ENCODE data around the gene ARID5B.

ARID5B gene

DNA sequence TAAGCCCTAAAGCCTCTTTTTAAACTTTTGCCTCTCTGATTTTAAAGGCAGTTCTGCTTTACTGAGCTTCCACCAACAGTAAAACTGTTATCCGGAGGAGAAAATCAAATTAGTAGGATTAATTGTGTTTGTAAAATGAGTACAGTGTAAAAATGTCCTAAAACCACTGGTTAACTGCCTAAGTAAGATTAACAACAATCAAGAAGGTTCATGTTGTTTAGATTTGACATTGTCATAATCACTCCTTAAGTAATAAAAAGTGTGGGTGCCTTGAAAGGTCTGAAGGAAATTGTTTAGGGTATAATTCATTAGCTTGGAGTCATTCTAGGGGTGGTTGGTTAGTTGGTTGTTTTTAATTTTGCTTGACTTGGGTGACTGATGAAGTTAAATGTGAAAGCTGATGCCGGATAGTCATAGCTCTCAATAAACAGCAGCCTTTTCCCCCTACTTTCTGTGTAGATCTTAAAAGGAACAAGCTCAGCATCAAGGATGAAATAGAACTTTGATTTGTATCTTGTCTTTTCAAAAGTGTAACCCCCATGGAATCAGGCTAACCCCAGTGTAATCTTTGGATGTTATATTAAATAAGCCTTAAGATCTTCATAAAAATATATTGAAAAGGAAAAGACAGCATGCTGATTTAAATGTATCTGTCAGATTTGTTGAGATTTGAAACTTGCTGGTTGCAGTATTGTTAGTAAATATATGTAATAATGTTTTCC, 148.3 kb downstream of the ARID5B start:
- Histone ChIP-seq H3K9me3 (ENCODE audit: control insufficient read depth, insufficient read depth, low read depth, low read length) (no peaks in the 10 kb centered on the region), H3K36me3 (ENCODE audit: control insufficient read depth in 2 of 2, insufficient read depth in 1 of 2, low read length in 2 of 2) (peaks cover 0 to 15% of the 10 kb centered on the region in 2 experiments; a peak in 1 of 3 replicates), H3K4me3 (ENCODE audit: low read depth, low read length) (peak overlapping the region; percentile 37), H3K4me1 (ENCODE audit: control insufficient read depth, insufficient read depth, low read length) (peaks cover 40% of the 10 kb centered on the region), H3K27ac (ENCODE audit: extremely low read depth, low read depth, low read length) (peak overlapping the region; percentile 47)
- TF ChIP-seq ZNF768 (tag by site-specific recombination; IDR thresholded peaks at IDR 0.05) (no peak), ZNF140 (tag by site-specific recombination; IDR thresholded peaks at IDR 0.05) (no peak), ZNF585B (tag by site-specific recombination; IDR thresholded peaks at IDR 0.05) (no peak)
- TF ChIP-seq, protein P1, sequence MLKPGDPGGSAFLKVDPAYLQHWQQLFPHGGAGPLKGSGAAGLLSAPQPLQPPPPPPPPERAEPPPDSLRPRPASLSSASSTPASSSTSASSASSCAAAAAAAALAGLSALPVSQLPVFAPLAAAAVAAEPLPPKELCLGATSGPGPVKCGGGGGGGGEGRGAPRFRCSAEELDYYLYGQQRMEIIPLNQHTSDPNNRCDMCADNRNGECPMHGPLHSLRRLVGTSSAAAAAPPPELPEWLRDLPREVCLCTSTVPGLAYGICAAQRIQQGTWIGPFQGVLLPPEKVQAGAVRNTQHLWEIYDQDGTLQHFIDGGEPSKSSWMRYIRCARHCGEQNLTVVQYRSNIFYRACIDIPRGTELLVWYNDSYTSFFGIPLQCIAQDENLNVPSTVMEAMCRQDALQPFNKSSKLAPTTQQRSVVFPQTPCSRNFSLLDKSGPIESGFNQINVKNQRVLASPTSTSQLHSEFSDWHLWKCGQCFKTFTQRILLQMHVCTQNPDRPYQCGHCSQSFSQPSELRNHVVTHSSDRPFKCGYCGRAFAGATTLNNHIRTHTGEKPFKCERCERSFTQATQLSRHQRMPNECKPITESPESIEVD (tag by site-specific recombination; IDR thresholded peaks at IDR 0.05), result peak; percentile 88
- TF ChIP-seq, protein P2, sequence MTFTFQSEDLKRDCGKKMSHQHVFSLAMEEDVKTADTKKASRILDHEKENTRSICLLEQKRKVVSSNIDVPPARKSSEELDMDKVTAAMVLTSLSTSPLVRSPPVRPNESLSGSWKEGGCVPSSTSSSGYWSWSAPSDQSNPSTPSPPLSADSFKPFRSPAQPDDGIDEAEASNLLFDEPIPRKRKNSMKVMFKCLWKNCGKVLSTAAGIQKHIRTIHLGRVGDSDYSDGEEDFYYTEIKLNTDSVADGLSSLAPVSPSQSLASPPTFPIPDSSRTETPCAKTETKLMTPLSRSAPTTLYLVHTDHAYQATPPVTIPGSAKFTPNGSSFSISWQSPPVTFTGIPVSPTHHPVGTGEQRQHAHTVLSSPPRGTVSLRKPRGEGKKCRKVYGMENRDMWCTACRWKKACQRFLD (tag by site-specific recombination; IDR thresholded peaks at IDR 0.05), result no peak
- TF ChIP-seq, protein P3, sequence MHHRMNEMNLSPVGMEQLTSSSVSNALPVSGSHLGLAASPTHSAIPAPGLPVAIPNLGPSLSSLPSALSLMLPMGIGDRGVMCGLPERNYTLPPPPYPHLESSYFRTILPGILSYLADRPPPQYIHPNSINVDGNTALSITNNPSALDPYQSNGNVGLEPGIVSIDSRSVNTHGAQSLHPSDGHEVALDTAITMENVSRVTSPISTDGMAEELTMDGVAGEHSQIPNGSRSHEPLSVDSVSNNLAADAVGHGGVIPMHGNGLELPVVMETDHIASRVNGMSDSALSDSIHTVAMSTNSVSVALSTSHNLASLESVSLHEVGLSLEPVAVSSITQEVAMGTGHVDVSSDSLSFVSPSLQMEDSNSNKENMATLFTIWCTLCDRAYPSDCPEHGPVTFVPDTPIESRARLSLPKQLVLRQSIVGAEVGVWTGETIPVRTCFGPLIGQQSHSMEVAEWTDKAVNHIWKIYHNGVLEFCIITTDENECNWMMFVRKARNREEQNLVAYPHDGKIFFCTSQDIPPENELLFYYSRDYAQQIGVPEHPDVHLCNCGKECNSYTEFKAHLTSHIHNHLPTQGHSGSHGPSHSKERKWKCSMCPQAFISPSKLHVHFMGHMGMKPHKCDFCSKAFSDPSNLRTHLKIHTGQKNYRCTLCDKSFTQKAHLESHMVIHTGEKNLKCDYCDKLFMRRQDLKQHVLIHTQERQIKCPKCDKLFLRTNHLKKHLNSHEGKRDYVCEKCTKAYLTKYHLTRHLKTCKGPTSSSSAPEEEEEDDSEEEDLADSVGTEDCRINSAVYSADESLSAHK (tag by site-specific recombination; IDR thresholded peaks at IDR 0.05), result peak; percentile 53
- TF ChIP-seq, protein P4, sequence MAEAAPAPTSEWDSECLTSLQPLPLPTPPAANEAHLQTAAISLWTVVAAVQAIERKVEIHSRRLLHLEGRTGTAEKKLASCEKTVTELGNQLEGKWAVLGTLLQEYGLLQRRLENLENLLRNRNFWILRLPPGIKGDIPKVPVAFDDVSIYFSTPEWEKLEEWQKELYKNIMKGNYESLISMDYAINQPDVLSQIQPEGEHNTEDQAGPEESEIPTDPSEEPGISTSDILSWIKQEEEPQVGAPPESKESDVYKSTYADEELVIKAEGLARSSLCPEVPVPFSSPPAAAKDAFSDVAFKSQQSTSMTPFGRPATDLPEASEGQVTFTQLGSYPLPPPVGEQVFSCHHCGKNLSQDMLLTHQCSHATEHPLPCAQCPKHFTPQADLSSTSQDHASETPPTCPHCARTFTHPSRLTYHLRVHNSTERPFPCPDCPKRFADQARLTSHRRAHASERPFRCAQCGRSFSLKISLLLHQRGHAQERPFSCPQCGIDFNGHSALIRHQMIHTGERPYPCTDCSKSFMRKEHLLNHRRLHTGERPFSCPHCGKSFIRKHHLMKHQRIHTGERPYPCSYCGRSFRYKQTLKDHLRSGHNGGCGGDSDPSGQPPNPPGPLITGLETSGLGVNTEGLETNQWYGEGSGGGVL (tag by site-specific recombination; IDR thresholded peaks at IDR 0.05), result no peak
- ChIA-PET POLR2A (interaction anchor here (1.2 to 2.6 kb wide), 2 partner anchors 9 to 44 kb away, joined by 3 to 11 read pairs; no protein-coding TSS in a partner anchor), CTCF (interaction anchor here (0.6 to 3.8 kb wide), 8 partner anchors 11 to 297 kb away, joined by 3 to 31 read pairs (median 4); no protein-coding TSS in a partner anchor)

DNA sequence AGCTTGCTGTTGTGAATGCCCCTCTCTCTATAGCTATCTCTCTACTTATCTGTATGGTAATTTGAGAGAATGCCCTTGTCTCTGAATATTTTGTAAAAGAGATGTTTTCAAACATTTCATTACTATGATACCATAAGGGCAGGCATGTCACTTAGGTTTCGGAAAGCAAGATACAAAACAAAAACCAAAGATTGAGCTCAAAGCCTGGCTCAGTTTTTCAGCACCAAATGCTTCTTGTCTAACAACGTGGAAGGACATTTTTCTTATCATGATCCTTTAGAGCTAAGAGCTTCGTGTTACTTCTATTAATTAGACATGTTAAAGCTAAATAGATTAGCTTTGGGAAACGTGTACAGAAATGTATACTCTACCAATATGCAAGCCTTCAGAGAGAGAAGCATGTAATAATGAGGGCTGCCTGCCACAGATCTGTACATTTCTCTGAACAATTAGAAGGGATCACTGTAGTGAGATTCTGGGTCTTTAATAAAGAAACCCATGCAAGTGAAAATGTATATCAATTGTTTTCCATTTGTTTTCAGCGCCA, 148.9 kb downstream of the ARID5B start:
- CTCF ChIA-PET, result interaction anchor here (1.3 to 3.8 kb wide), 3 partner anchors 11 to 195 kb away, joined by 4 to 31 read pairs (median 12); no protein-coding TSS in a partner anchor
- peaks cover 39% of the 10 kb centered on the region for H3K4me1 ChIP-seq (ENCODE audit: control insufficient read depth, insufficient read depth, low read length)
- H3K27ac ChIP-seq (ENCODE audit: extremely low read depth, low read depth, low read length), result no peak overlapping the region
- peaks cover 0 to 15% of the 10 kb centered on the region in 2 experiments; a peak in 1 of 3 replicates for H3K36me3 ChIP-seq (ENCODE audit: control insufficient read depth in 2 of 2, insufficient read depth in 1 of 2, low read length in 2 of 2)
- H3K9me3 ChIP-seq (ENCODE audit: control insufficient read depth, insufficient read depth, low read depth, low read length), result no peaks in the 10 kb centered on the region
- H3K4me3 ChIP-seq (ENCODE audit: low read depth, low read length), result peak overlapping the region; percentile 37
- TF ChIP-seq ZFP69B (tag by site-specific recombination; IDR thresholded peaks at IDR 0.05) (no peak), ZNF792 (tag by site-specific recombination; IDR thresholded peaks at IDR 0.05) (no peak), ZNF138 (tag by site-specific recombination; IDR thresholded peaks at IDR 0.05; ENCODE audit: borderline replicate concordance) (no peak), TRIM28 (IDR thresholded peaks at IDR 0.05; ENCODE audit: borderline replicate concordance, low read length) (no peak)
- POLR2A ChIA-PET, result interaction anchor here (2.6 kb wide), 1 partner anchor 43 kb away, joined by 11 read pairs; no protein-coding TSS in a partner anchor

Data from HEK293 (cell line).